GM12875 (cell line): ENCODE measurements around the gene NR6A1.

ENCODE experiments used
- H3K4me3 ChIP-seq: one replicate; pipeline ENCODE4 v1.5.1; 2011; ENCODE audit warnings: low read depth, low read length, control low read depth
- TF ChIP-seq, protein P1 (sequence below): IDR thresholded peaks from 2 replicates; pipeline ENCODE4 v1.5.1; 2011; ENCODE audit warnings: low read depth, mild to moderate bottlenecking, control low read depth, inconsistent platforms, low read length, moderate library complexity, borderline replicate concordance; ENCODE audit not compliant: insufficient read depth

NR6A1 gene

DNA sequence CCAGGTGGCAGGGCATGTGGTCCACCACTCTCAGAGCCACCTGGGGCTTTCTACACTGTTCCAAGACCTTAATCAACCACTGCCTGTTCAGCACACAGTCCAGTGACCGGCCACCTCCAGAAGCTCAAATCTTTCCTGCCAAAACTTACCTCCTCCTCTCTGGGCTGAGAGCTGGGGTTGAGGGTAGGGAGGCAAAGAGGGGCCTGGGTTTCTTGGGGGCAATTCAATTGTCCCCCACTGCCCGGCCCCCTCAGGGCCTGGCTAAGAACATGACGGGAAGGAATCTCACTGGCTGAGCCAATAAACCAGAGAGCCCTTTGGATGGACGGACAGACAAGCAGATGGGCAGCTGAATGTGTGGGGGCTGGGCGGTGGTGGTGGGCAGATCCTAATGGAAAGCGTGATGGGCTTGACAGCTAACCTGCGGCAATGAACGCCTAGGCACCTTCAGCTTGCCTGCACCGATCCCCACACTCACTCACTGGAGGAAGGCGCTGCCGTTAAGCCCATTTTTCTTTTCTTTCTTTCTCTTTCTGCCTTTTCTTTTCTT, 269.3 kb downstream of the NR6A1 start:
- TF ChIP-seq, protein P1, sequence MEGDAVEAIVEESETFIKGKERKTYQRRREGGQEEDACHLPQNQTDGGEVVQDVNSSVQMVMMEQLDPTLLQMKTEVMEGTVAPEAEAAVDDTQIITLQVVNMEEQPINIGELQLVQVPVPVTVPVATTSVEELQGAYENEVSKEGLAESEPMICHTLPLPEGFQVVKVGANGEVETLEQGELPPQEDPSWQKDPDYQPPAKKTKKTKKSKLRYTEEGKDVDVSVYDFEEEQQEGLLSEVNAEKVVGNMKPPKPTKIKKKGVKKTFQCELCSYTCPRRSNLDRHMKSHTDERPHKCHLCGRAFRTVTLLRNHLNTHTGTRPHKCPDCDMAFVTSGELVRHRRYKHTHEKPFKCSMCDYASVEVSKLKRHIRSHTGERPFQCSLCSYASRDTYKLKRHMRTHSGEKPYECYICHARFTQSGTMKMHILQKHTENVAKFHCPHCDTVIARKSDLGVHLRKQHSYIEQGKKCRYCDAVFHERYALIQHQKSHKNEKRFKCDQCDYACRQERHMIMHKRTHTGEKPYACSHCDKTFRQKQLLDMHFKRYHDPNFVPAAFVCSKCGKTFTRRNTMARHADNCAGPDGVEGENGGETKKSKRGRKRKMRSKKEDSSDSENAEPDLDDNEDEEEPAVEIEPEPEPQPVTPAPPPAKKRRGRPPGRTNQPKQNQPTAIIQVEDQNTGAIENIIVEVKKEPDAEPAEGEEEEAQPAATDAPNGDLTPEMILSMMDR, result no peak
- H3K4me3 ChIP-seq, result no peak overlapping the region

- TF ChIP-seq, protein P1, result no peak
- no peak overlapping the region for H3K4me3 ChIP-seq
Measured at GRCh38 chr9:124500796-124501611, 270.1 kb downstream of the NR6A1 start.

DNA sequence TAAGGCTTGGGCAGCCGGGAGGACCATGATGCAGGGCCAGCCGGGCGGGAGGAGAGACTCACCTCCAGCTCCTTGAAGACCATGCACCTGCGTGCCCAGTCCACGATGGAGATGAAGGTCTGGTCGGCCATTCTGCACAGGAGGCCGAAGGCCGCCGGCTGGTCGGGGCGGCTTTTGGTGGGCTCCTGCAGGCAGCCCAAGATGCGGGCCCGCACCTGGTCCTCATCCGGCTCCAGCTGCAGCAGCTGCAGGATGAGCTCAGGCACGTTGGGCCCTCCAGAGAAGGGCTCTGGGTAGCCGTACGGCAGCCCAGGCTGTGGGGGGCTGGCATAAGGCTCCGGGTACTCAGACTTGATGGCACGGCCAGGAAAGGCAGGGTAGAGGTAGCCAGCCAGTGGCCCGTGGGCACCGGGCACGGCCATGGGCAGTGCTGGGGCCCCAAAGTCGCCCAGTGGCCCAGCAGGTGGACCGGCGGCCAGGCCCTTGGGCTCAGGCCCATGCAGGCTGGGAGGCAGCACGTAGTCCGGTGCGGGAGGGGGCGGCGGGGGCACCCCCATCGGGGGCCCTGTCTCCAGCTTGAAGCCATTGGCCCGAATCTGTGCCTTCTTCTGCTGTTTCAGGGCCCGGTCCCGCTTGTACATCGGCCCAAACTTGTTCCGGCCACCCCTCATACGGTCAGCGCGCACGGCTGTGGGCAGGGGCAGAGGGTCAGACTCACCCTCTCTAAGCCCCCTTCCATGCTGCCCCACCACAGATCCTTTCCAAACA, 270.9 kb downstream of the NR6A1 start:
- no peak overlapping the region for H3K4me3 ChIP-seq
- TF ChIP-seq, protein P1, result no peak

- TF ChIP-seq, protein P1, result no peak
- no peak overlapping the region for H3K4me3 ChIP-seq
Measured at GRCh38 chr9:124499216-124499615, 271.9 kb downstream of the NR6A1 start.

DNA sequence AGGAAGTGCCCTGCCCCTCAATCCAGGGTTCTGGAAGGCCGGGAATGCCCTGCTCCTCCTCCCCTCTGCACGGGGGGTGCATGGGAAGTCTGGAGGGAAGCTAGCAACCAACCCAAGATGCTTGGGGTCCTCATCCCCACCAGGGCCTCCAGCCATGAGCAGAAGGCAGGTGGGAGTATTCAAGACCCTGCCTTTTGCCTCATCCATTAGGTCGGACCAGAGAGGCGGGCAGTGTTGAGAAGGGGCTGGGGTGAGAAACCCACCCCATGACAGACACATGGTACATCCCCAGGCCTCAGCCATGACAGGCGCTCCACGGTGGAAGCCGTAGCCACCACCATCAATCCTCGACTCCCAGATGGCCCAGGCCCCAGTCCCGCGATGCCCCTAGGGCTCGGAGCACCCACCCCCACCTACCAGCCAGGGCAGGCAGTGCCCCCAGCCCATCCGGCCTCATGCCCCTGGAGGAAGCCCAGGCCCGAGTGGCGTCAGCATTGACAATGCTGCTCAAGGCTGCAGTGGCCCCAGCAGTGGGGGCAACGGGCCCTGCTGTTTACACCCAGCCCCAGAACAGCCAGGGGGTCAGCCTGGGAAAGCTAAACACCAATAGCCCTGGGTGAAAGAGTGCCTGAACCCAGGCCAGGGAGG, 272.5 kb downstream of the NR6A1 start:
- TF ChIP-seq, protein P1, result no peak
- H3K4me3 ChIP-seq, result no peak overlapping the region

DNA sequence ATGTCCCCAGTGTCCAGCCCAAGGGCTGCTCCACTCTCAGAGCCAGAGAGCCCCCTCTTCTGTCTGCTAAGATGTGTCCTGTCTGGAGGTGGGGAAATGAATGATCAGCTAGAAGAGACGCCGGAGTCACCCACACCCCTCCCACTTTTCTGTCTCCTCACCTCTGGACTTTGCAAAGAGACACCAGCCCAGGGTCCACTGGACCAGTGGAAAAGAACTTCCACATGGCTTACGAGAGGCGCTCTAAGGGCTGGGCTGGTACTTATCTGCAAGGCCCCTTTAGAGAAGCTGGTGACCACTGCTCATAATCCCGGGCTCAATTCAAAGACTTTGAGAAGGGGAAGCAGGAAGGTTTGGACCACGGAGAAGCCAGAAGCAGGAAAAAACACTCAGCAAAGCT, 273.1 kb downstream of the NR6A1 start:
- TF ChIP-seq, protein P1, result no peak
- H3K4me3 ChIP-seq, result no peak overlapping the region
